Loucy (cell line): ENCODE results near the gene KNDC1.

Experiments
- H2AFZ ChIP-seq: fragments of 200-600 bp; sonication (generic); 2 replicates; pipeline ENCODE4 v1.6.0; 2016; ENCODE audit warnings: antibody characterized with exemption, mild to moderate bottlenecking, low read length, moderate library complexity
- H3F3A ChIP-seq: fragments of 200-600 bp; 2 replicates; pipeline ENCODE4 v1.6.0; 2016; ENCODE audit warnings: antibody characterized with exemption, low read depth, mild to moderate bottlenecking
- H3K27me3 ChIP-seq: fragments of 200-600 bp; sonication (generic); 2 replicates; pipeline ENCODE4 v1.6.1; 2014; ENCODE audit warnings: low read length, mild to moderate bottlenecking; ENCODE audit not compliant: insufficient read depth, poor library complexity, severe bottlenecking
- H3K36me3 ChIP-seq: fragments of 200-600 bp; sonication (generic); 2 replicates; pipeline ENCODE4 v1.6.1; 2016; ENCODE audit warnings: low read length; ENCODE audit not compliant: insufficient read depth
- H3K4me1 ChIP-seq: fragments of 200-600 bp; sonication (generic); 2 replicates; pipeline ENCODE4 v1.5.1; 2014; ENCODE audit warnings: low read length, mild to moderate bottlenecking; ENCODE audit not compliant: insufficient read depth, poor library complexity, severe bottlenecking
- H3K4me2 ChIP-seq: fragments of 200-600 bp; sonication (generic); 2 replicates; pipeline ENCODE4 v1.6.0; 2014; ENCODE audit warnings: antibody characterized with exemption, low read length, low read depth, mild to moderate bottlenecking; ENCODE audit not compliant: poor library complexity, severe bottlenecking
- H3K4me3 ChIP-seq: fragments of 200-600 bp; sonication (generic); 2 replicates; pipeline ENCODE4 v1.5.1; 2014; ENCODE audit warnings: low read length, mild to moderate bottlenecking, mixed read lengths; ENCODE audit not compliant: poor library complexity, severe bottlenecking
- H3K79me2 ChIP-seq: fragments of 200-600 bp; sonication (generic); 2 replicates; pipeline ENCODE4 v1.6.1; 2014; ENCODE audit warnings: low read length; ENCODE audit not compliant: insufficient read depth
- H3K9ac ChIP-seq: fragments of 200-600 bp; sonication (generic); 2 replicates; pipeline ENCODE4 v1.6.0; 2014; ENCODE audit warnings: mild to moderate bottlenecking, low read depth, low read length, moderate library complexity; ENCODE audit not compliant: poor library complexity, severe bottlenecking
- H3K9me2 ChIP-seq: fragments of 200-600 bp; sonication (generic); replicated peaks from 2 replicates; pipeline ENCODE4 v1.6.1; 2016; ENCODE audit warnings: low read depth, low read length, mixed read lengths
- H3K9me3 ChIP-seq: fragments of 200-600 bp; sonication (generic); 2 replicates; pipeline ENCODE4 v1.6.1; 2014; ENCODE audit warnings: mild to moderate bottlenecking, antibody characterized with exemption, low read length, low read depth; ENCODE audit not compliant: insufficient read depth
- H4K20me1 ChIP-seq: fragments of 200-600 bp; sonication (generic); 2 replicates; pipeline ENCODE4 v1.6.0; 2014; ENCODE audit warnings: antibody characterized with exemption, low read length, mild to moderate bottlenecking; ENCODE audit not compliant: insufficient read depth, poor library complexity, severe bottlenecking
- EZH2phosphoT487 ChIP-seq: fragments of 200-600 bp; IDR thresholded peaks from 2 replicates; pipeline ENCODE4 v1.6.1; 2018; ENCODE audit warnings: antibody characterized with exemption, mild to moderate bottlenecking, moderate library complexity, borderline replicate concordance
- TF ChIP-seq, protein P1 (sequence below): fragments of 200-600 bp; sonication (generic); conservative IDR thresholded peaks from 2 replicates; pipeline ENCODE4 v1.5.1; 2014; ENCODE audit warnings: mild to moderate bottlenecking, antibody characterized with exemption, low read length

Gene KNDC1

DNA sequence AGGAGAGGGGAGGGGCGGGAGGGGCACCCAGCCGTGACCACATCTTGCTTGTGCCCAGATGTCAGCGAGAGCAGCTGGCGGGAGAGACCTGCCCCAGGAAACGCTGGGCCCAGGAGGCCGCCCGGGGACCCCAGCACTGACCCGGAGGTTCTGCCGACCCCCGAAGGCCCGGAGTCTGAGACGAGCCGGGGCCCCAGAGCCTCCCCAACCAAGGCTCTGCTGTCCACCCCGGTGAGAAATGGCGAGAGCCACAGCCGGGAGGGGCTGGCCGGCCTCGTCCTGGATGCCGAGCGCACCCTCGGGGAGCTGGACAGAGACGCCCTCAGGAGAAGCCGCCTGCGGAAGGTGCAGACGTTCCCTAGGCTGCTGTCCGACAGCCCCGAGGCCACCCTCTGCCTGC, 25.9 kb downstream of the KNDC1 start:
- peaks cover 19% of the 10 kb centered on the region; the same call in 1 of the 2 replicates for H3K9me3 ChIP-seq
- no peak overlapping the region for H3K9ac ChIP-seq
- no peaks in the 10 kb centered on the region for H4K20me1 ChIP-seq
- no peak for TF ChIP-seq EZH2phosphoT487
- TF ChIP-seq, protein P1, sequence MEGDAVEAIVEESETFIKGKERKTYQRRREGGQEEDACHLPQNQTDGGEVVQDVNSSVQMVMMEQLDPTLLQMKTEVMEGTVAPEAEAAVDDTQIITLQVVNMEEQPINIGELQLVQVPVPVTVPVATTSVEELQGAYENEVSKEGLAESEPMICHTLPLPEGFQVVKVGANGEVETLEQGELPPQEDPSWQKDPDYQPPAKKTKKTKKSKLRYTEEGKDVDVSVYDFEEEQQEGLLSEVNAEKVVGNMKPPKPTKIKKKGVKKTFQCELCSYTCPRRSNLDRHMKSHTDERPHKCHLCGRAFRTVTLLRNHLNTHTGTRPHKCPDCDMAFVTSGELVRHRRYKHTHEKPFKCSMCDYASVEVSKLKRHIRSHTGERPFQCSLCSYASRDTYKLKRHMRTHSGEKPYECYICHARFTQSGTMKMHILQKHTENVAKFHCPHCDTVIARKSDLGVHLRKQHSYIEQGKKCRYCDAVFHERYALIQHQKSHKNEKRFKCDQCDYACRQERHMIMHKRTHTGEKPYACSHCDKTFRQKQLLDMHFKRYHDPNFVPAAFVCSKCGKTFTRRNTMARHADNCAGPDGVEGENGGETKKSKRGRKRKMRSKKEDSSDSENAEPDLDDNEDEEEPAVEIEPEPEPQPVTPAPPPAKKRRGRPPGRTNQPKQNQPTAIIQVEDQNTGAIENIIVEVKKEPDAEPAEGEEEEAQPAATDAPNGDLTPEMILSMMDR, result no peak
- no peaks in the 10 kb centered on the region for H3K9me2 ChIP-seq
- no peaks in the 10 kb centered on the region for H3F3A ChIP-seq
- H3K79me2 ChIP-seq, result no peaks in the 10 kb centered on the region
- no peak overlapping the region for H3K4me3 ChIP-seq
- no peaks in the 10 kb centered on the region for H3K36me3 ChIP-seq
- no peak overlapping the region for H3K4me2 ChIP-seq
- H3K27me3 ChIP-seq, result no peaks in the 10 kb centered on the region
- no peak overlapping the region for H2AFZ ChIP-seq
- no peaks in the 10 kb centered on the region for H3K4me1 ChIP-seq

DNA sequence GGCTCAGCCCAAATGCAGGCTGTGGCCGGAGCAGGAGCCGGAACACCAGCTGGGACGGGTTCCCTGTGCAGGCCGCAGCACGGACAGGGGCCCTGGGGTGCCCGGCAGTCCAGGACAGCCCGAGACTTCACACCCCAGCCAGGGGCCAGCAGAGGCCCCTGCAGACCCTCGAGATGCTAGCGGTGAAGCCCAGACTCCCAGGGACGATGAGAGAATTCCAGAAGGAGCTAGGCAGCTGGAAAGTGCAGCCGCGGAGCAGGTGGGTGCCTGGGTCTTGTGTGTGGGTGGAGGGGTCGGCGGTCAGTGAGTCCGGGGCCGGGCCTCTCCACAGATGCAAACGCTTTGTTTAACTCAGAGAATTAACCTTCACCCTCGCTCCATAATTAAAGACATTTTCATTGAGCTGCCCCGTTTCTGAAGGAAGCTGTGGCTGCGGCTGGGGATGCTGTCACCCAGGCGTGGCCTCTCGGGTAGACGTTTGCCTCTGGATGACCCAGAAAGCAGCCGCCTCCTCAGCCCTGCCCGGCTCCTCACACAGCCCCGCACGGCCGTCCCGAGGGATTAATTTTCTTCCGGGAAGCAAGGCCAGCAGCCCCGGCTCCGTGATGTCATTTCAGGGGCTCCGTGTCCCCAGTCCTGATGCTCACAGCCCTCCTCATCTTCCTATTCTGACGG, 26.5 kb downstream of the KNDC1 start:
- Histone ChIP-seq H3K4me3 (no peak overlapping the region), H4K20me1 (no peaks in the 10 kb centered on the region), H3F3A (no peaks in the 10 kb centered on the region), H3K27me3 (no peaks in the 10 kb centered on the region), H3K9ac (no peak overlapping the region), H3K36me3 (no peaks in the 10 kb centered on the region), H3K79me2 (no peaks in the 10 kb centered on the region), H2AFZ (no peak overlapping the region), H3K4me1 (no peaks in the 10 kb centered on the region), H3K9me3 (peaks cover 19% of the 10 kb centered on the region; the same call in 1 of the 2 replicates), H3K9me2 (no peaks in the 10 kb centered on the region), H3K4me2 (no peak overlapping the region)
- TF ChIP-seq, protein P1, result no peak
- no peak for TF ChIP-seq EZH2phosphoT487

DNA sequence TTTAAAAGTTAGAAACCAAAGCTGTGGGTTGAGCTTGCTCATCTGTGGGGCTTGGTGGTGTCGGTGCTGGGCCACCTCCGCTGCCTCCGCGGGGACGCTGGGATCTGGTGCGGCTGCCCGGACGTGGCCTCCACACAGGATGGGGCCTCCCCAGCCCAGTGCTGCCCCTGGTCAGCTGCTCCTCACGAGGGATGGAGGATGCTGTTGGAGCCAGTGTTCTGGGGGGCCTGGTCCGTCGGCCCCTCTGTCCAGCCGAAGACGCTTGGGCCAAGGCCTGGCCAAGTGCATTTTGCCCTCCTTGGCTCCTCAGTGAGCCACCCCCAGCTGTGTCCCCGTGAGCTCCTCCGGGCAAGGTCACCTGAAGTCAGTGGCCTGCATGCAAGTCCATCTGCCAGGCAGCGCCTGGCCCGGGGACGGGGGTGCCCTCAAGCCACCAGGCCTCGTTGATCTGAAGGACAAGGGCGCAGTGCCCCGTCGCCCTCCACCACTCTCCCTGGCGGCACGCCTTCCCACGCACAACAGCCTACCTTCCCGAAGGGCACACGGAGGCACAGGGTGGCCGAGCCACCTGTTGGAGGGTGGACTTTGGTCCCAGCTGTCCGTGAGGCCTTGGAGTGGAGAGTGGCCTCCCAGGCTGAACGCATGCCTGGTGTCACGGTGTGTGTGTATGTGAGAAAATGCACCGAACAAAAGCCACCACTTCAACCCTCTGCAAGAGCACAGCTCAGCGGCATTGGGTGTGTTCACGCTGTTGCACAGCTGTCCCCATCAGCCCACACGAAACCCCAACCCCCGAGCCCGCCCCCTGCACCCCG, 27.3 kb downstream of the KNDC1 start:
- H3K4me2 ChIP-seq, result no peak overlapping the region
- no peaks in the 10 kb centered on the region for H3K9me2 ChIP-seq
- H3K9ac ChIP-seq, result no peak overlapping the region
- H3K4me3 ChIP-seq, result no peak overlapping the region
- no peaks in the 10 kb centered on the region for H3K27me3 ChIP-seq
- peaks cover 21% of the 10 kb centered on the region; the same call in 1 of the 2 replicates for H3K9me3 ChIP-seq
- TF ChIP-seq, protein P1, result no peak
- no peak for TF ChIP-seq EZH2phosphoT487
- H3F3A ChIP-seq, result no peaks in the 10 kb centered on the region
- no peaks in the 10 kb centered on the region for H3K4me1 ChIP-seq
- no peaks in the 10 kb centered on the region for H3K79me2 ChIP-seq
- no peak overlapping the region for H2AFZ ChIP-seq
- no peaks in the 10 kb centered on the region for H4K20me1 ChIP-seq
- H3K36me3 ChIP-seq, result no peaks in the 10 kb centered on the region
